HCT116 (cell line): ENCODE results near the gene HOXB3. TPM values are rescaled to one million over a fixed set of nuclear protein-coding genes. Genes with fewer than 3 reads are reported as not detected.

Experiments used
- ATAC-seq: fragments of 200-7000 bp; cut with Tn5 transposase; 2 replicates; pipeline ENCODE4 v1.9.1; 2020; ENCODE audit warnings: mild to moderate bottlenecking, moderate library complexity
- BruUV-seq: library from RNA; stranded (reverse); fragments of 400-500 nt; replicated peaks from 2 replicates; lab custom pipeline; 2021; lab: Mats Ljungman, UMichigan
- CTCF ChIA-PET: fragments of 300-600 bp; sonication (Branson Sonifier 250); formaldehyde crosslinking; loops from one replicate; lab custom pipeline; 2021; ENCODE audit warnings: antibody characterized with exemption; lab: Charles Lee
- POLR2A ChIA-PET: fragments of 300-600, 350-600 bp; sonication (Branson Sonifier 250); formaldehyde crosslinking; loops from one replicate; lab custom pipeline; 2021; ENCODE audit warnings: antibody characterized with exemption; lab: Charles Lee
- RAD21 ChIA-PET, 2 experiments: fragments of 300-600 bp; sonication (Branson Sonifier 250); formaldehyde crosslinking; loops; one replicate each; lab custom pipeline; 2023; ENCODE audit warnings: low total read pairs in 2 of 2; ENCODE audit not compliant: uncharacterized antibody in 2 of 2, unreplicated experiment in 2 of 2, low non-redundant PET in 1 of 2; lab: Charles Lee
- DNase-seq: peaks from one replicate; pipeline ENCODE4 v3.0.0-alpha.2; 2010; ENCODE audit warnings: low read depth, low spot score
- H2AFZ ChIP-seq: fragments of 200-600 bp; shearing (Covaris generic), sonication (generic); 2 replicates; pipeline ENCODE4 v1.6.1; 2017; ENCODE audit warnings: low read depth, mixed run types, mixed read lengths, antibody characterized with exemption, low read length; ENCODE audit not compliant: poor library complexity, severe bottlenecking
- H3K27ac ChIP-seq: 2 replicates; pipeline ENCODE4 v1.5.1; 2012; ENCODE audit warnings: low read depth, low read length
- H3K27me3 ChIP-seq: fragments of 200-600 bp; sonication (generic); 2 replicates; pipeline ENCODE4 v1.6.1; 2016; ENCODE audit warnings: mixed run types, low read length, mixed read lengths; ENCODE audit not compliant: insufficient read depth
- H3K36me3 ChIP-seq, 2 experiments: fragments of 200-500 bp in 1 of 2; fragments of 200-600 bp in 1 of 2; sonication (Bioruptor generic) in 1 of 2; sonication (generic) in 1 of 2; 2 replicates each; pipeline versions ENCODE4 v1.5.1 to v1.6.1; 2014 to 2016; ENCODE audit warnings: low read length in 2 of 2, inconsistent platforms in 1 of 2, mixed read lengths in 1 of 2, mixed run types in 1 of 2; ENCODE audit not compliant: insufficient read depth in 2 of 2, control insufficient read depth in 1 of 2
- H3K4me1 ChIP-seq, 2 experiments: fragments of 200-600 bp in 1 of 2; sonication (generic) in 1 of 2; 2 replicates each; pipeline versions ENCODE4 v1.5.1 to v1.6.1; 2012 to 2017; ENCODE audit warnings: low read length in 2 of 2, inconsistent platforms in 1 of 2, mild to moderate bottlenecking in 1 of 2, mixed read lengths in 1 of 2, mixed run types in 1 of 2, moderate library complexity in 1 of 2; ENCODE audit not compliant: insufficient read depth in 2 of 2, control insufficient read depth in 1 of 2
- H3K4me2 ChIP-seq: fragments of 200-600 bp; sonication (generic); 2 replicates; pipeline ENCODE4 v1.6.1; 2017; ENCODE audit warnings: mixed run types, low read length, mixed read lengths
- H3K4me3 ChIP-seq, 2 experiments: fragments of 200-600 bp in 1 of 2; sonication (generic) in 1 of 2; replicated peaks in 1 of 2; 2 replicates each; pipeline ENCODE4 v1.5.1; 2011 to 2016; ENCODE audit warnings: low read length in 2 of 2, control low read depth in 1 of 2, low read depth in 1 of 2, mild to moderate bottlenecking in 1 of 2, mixed read lengths in 1 of 2, mixed run types in 1 of 2
- H3K79me2 ChIP-seq: fragments of 200-600 bp; sonication (generic); 2 replicates; pipeline ENCODE4 v1.6.1; 2017; ENCODE audit warnings: mild to moderate bottlenecking, mixed run types, low read length, moderate library complexity, mixed read lengths; ENCODE audit not compliant: insufficient read depth
- H3K9ac ChIP-seq: fragments of 200-600 bp; sonication (generic); 2 replicates; pipeline ENCODE4 v1.6.1; 2016; ENCODE audit warnings: low read length, mixed read lengths
- H3K9me2 ChIP-seq: fragments of 200-600 bp; sonication (generic), shearing (Covaris generic); 2 replicates; pipeline ENCODE4 v1.6.1; 2017; ENCODE audit warnings: mixed run types, mild to moderate bottlenecking, moderate library complexity; ENCODE audit not compliant: insufficient read depth
- H3K9me3 ChIP-seq, 2 experiments: fragments of 200-500 bp in 1 of 2; fragments of 200-600 bp in 1 of 2; sonication (Bioruptor generic) in 1 of 2; sonication (generic) in 1 of 2; 2 replicates each; pipeline ENCODE4 v1.6.1; 2014 to 2017; ENCODE audit warnings: low read length in 2 of 2, mixed read lengths in 2 of 2, inconsistent platforms in 1 of 2, low read depth in 1 of 2, mild to moderate bottlenecking in 1 of 2, mixed run types in 1 of 2, moderate library complexity in 1 of 2; ENCODE audit not compliant: control insufficient read depth in 1 of 2, insufficient read depth in 1 of 2
- H4K20me1 ChIP-seq: fragments of 200-600 bp; sonication (generic), shearing (Covaris generic); 2 replicates; pipeline ENCODE4 v1.6.1; 2017; ENCODE audit warnings: mixed run types, mild to moderate bottlenecking, moderate library complexity; ENCODE audit not compliant: insufficient read depth
- ATF3 ChIP-seq: IDR thresholded peaks from 2 replicates; pipeline ENCODE4 v1.6.1; 2012
- CBX3 ChIP-seq: IDR thresholded peaks from 2 replicates; pipeline ENCODE4 v1.6.1; 2012; ENCODE audit warnings: low read depth
- CTCF ChIP-seq, 3 experiments: fragments of 200-600 bp in 1 of 3; sonication (generic) in 1 of 3; IDR thresholded peaks in 2 of 3; conservative IDR thresholded peaks in 1 of 3; 2 replicates each; pipeline ENCODE4 v1.5.1; 2012 to 2017; ENCODE audit warnings: low read depth in 2 of 3, low read length in 2 of 3, antibody characterized with exemption in 1 of 3, borderline replicate concordance in 1 of 3, control low read depth in 1 of 3, mild to moderate bottlenecking in 1 of 3, mixed read lengths in 1 of 3, mixed run types in 1 of 3, moderate library complexity in 1 of 3; ENCODE audit not compliant: insufficient read depth in 1 of 3
- ELF1 ChIP-seq: IDR thresholded peaks from 2 replicates; pipeline ENCODE4 v1.6.1; 2012; ENCODE audit warnings: low read depth, borderline replicate concordance
- EZH2phosphoT487 ChIP-seq: fragments of 200-600 bp; IDR thresholded peaks from 2 replicates; pipeline ENCODE4 v1.6.1; 2018; ENCODE audit warnings: antibody characterized with exemption, borderline replicate concordance
- JUND ChIP-seq: IDR thresholded peaks from 2 replicates; pipeline ENCODE4 v1.6.1; 2012
- MAX ChIP-seq: IDR thresholded peaks from 2 replicates; pipeline ENCODE4 v1.6.1; 2012
- POLR2AphosphoS5 ChIP-seq: IDR thresholded peaks from 2 replicates; pipeline ENCODE4 v1.6.1; 2011; ENCODE audit warnings: mild to moderate bottlenecking, low read depth, low read length, moderate library complexity
- RAD21 ChIP-seq: IDR thresholded peaks from 2 replicates; pipeline ENCODE4 v1.6.1; 2012; ENCODE audit warnings: low read depth, mild to moderate bottlenecking
- REST ChIP-seq: IDR thresholded peaks from 2 replicates; pipeline ENCODE4 v1.6.1; 2012; ENCODE audit warnings: low read depth
- SP1 ChIP-seq: IDR thresholded peaks from 2 replicates; pipeline ENCODE4 v1.6.1; 2012; ENCODE audit warnings: low read depth
- SRF ChIP-seq: IDR thresholded peaks from 2 replicates; pipeline ENCODE4 v1.6.1; 2012; ENCODE audit warnings: low read depth
- TCF7L2 ChIP-seq: IDR thresholded peaks from 2 replicates; pipeline ENCODE4 v1.7.0; 2011; ENCODE audit warnings: borderline replicate concordance, inconsistent platforms; ENCODE audit not compliant: insufficient read depth, insufficient read length; ENCODE audit errors: extremely low read depth
- ZBTB33 ChIP-seq: IDR thresholded peaks from 2 replicates; pipeline ENCODE4 v1.6.1; 2011; ENCODE audit warnings: mild to moderate bottlenecking, low read length, moderate library complexity; ENCODE audit not compliant: insufficient replicate concordance; ENCODE audit errors: extremely low read depth
- ZFX ChIP-seq: fragments of 450-650 bp; IDR thresholded peaks from 2 replicates; pipeline ENCODE4 v1.6.1; 2017
- ZNF274 ChIP-seq: fragments of 200-500 bp; sonication (Bioruptor generic); IDR thresholded peaks from 2 replicates; pipeline ENCODE4 v1.6.1; 2014; ENCODE audit warnings: mild to moderate bottlenecking, low read depth, low read length, inconsistent platforms
- intact Hi-C: fragments of 100-400 bp; cut with micrococcal nuclease; formaldehyde crosslinking; loops from 2 replicates; pipeline ENCODE4 v1.10.0; 2022
- total RNA-seq: library from RNA; stranded (reverse); gene quantifications from one replicate; pipeline ENCODE4 v1.2.1, GENCODE V29; 2021; ENCODE audit not compliant: unreplicated experiment

The HOXB3 gene
- total RNA-seq, 1 experiment from 2014 or later, result 19.8 TPM

GRCh38 chr17:48606892-48607614 lies 17.0 kb upstream of the HOXB3 start:
- no peaks in the 10 kb centered on the region for H3K9me2 ChIP-seq
- H2AFZ ChIP-seq, result no peak overlapping the region
- H3K79me2 ChIP-seq, result peaks cover 72% of the 10 kb centered on the region
- TF ChIP-seq EZH2phosphoT487 (no peak), ZFX (no peak), JUND (no peak), TCF7L2 (no peak), SP1 (no peak), REST (no peak), ATF3 (no peak), ZNF274 (no peak), MAX (no peak), SRF (no peak), ELF1 (no peak), RAD21 (no peak), POLR2AphosphoS5 (no peak), CBX3 (no peak), ZBTB33 (no peak), CTCF (IDR thresholded peaks at IDR 0.05 in 2 of 3, conservative IDR thresholded peaks at IDR 0.05 in 1 of 3; ENCODE audit: borderline replicate concordance in 1 of 3, insufficient read depth in 1 of 3, low read depth in 2 of 3, low read length in 2 of 3) (no peak)
- TF ChIP-seq, all 23 proteins: peak for 0
- RAD21 ChIA-PET, result interaction anchor here in 1 of 2 experiments (0.6 kb wide), 1 partner anchor 27 kb away, joined by 3 read pairs; no protein-coding TSS in a partner anchor
- Histone ChIP-seq H3K9ac (no peak overlapping the region), H3K27ac (no peak overlapping the region), H3K9me3 (no peaks in the 10 kb centered on the region), H4K20me1 (no peaks in the 10 kb centered on the region), H3K4me3 (no peak overlapping the region), H3K4me2 (no peak overlapping the region), H3K36me3 (no peaks in the 10 kb centered on the region), H3K27me3 (no peaks in the 10 kb centered on the region), H3K4me1 (peaks cover 23 to 59% of the 10 kb centered on the region in 2 experiments)
- intact Hi-C loops, result no loop called here
- no peak for ATAC-seq
- POLR2A ChIA-PET, result interaction anchor here (1.0 to 1.9 kb wide), 3 partner anchors 8 to 19 kb away, joined by 3 to 6 read pairs (median 4); partner anchors contain the start of genes HOXB8 and HOXB9
- CTCF ChIA-PET, result no interaction called here
- BruUV-seq, result no TSS peak
- DNase-seq, result no peak
